SJCRH30 (cell line): ENCODE measurements around the gene GSG1L. TPM values are rescaled to one million over a fixed set of nuclear protein-coding genes. Genes with fewer than 3 reads are reported as not detected.
A peak's percentile ranks its signal among the peaks of the same experiment; 100 is the strongest.
"Not testable (repeated sequence)": the region's sequence is repeated elsewhere in the genome, so short reads cannot be mapped to it uniquely, and the experiment has no call there.

Experiments
- DNase-seq, 2 experiments: peaks; one replicate each; pipeline ENCODE4 v3.0.0-alpha.2; 2015 to 2020
- H3K27ac ChIP-seq: fragments of 250-450 bp; sonication (Bioruptor Pico); 2 replicates; pipeline ENCODE4 v1.5.1; 2020; ENCODE audit warnings: mild to moderate bottlenecking, moderate library complexity
- H3K27me3 ChIP-seq: fragments of 250-450 bp; sonication (Bioruptor Pico); 2 replicates; pipeline ENCODE4 v1.5.1; 2020; ENCODE audit warnings: mild to moderate bottlenecking, moderate library complexity
- H3K36me3 ChIP-seq: fragments of 250-450 bp; sonication (Bioruptor Pico); 2 replicates; pipeline ENCODE4 v1.5.1; 2020; ENCODE audit warnings: mild to moderate bottlenecking, moderate library complexity
- H3K4me1 ChIP-seq: fragments of 250-450 bp; sonication (Bioruptor Pico); 2 replicates; pipeline ENCODE4 v1.5.1; 2020; ENCODE audit warnings: mild to moderate bottlenecking, moderate library complexity
- H3K4me3 ChIP-seq: fragments of 250-450 bp; sonication (Bioruptor Pico); 2 replicates; pipeline ENCODE4 v1.5.1; 2020; ENCODE audit warnings: mild to moderate bottlenecking, moderate library complexity
- H3K9me3 ChIP-seq: fragments of 250-450 bp; sonication (Bioruptor Pico); replicated peaks from 2 replicates; pipeline ENCODE4 v1.5.1; 2020; ENCODE audit warnings: mild to moderate bottlenecking, moderate library complexity
- total RNA-seq: library from RNA; depleted of rRNA; stranded (reverse); fragments of >200 nt; shearing (Covaris generic); gene quantifications from 2 replicates; pipeline ENCODE4 v1.2.3, GENCODE V29; 2014

The GSG1L gene
- total RNA-seq, 1 experiment from 2014 or later: not detected

- no peaks in the 10 kb centered on the region for H3K4me1 ChIP-seq
- no peak overlapping the region for H3K4me3 ChIP-seq
- no peaks in the 10 kb centered on the region for H3K27me3 ChIP-seq
- H3K9me3 ChIP-seq: no peaks in the 10 kb centered on the region
- no peak for DNase-seq
- H3K27ac ChIP-seq: no peak overlapping the region
- no peaks in the 10 kb centered on the region for H3K36me3 ChIP-seq
Observed at GRCh38 chr16:27899736-27900135, 163.8 kb downstream of the GSG1L start.

GRCh38 chr16:27894386-27894785 lies 169.1 kb downstream of the GSG1L start:
- H3K4me1 ChIP-seq: no peaks in the 10 kb centered on the region
- no peaks in the 10 kb centered on the region for H3K36me3 ChIP-seq
- H3K27ac ChIP-seq: no peak overlapping the region
- no peak overlapping the region for H3K4me3 ChIP-seq
- no peaks in the 10 kb centered on the region for H3K9me3 ChIP-seq
- H3K27me3 ChIP-seq: no peaks in the 10 kb centered on the region
- no peak for DNase-seq

DNA sequence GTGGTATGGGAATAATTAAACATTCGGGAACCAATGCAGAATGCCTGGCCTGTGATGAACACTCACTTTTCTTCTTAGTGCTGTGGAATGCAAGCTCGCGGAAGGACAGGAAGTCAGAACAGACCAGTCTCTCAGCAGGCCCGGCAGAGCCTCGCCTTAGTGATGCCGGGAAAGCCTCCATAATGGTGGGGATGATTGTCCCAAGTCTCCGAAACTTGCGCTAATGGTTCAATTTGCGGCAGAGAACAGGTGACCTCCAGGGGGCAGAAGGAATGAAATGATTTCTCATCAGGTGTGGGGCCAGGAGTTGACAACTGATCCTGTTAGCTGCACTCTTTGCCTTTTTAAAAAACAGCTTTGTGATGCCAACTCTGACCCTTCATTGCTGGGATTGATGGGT lies 170.6 kb downstream of the GSG1L start:
- no peak for DNase-seq
- H3K27me3 ChIP-seq: no peaks in the 10 kb centered on the region
- no peaks in the 10 kb centered on the region for H3K36me3 ChIP-seq
- H3K27ac ChIP-seq: no peak overlapping the region
- H3K4me1 ChIP-seq: no peaks in the 10 kb centered on the region
- H3K4me3 ChIP-seq: no peak overlapping the region
- H3K9me3 ChIP-seq: no peaks in the 10 kb centered on the region

DNA sequence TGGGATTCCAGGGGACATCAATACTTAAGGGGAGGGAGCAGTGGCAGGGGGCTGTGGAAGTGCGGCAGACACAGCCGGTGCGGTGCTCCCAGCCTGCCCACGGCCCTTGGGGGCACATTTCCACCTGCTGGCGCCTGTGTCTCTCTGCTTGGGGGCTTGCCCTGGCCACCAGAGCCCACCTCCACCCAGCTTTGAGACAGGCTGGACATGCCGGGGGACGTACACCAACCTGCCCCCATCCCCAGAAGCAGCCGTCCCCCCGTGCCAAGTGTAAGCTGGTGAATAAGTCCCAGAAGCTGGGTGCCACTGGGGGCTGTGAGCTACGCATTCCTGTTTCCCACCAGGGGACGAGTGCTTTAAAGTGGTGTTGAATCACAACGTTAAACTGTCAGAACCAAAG lies 172.6 kb downstream of the GSG1L start:
- Histone ChIP-seq H3K4me1 (no peaks in the 10 kb centered on the region), H3K27ac (no peak overlapping the region), H3K4me3 (no peak overlapping the region), H3K27me3 (no peaks in the 10 kb centered on the region), H3K9me3 (no peaks in the 10 kb centered on the region), H3K36me3 (no peaks in the 10 kb centered on the region)
- DNase-seq: no peak

- H3K27me3 ChIP-seq: no peaks in the 10 kb centered on the region
- no peak for DNase-seq
Observed at GRCh38 chr16:27890006-27890405, 173.5 kb downstream of the GSG1L start.

GRCh38 chr16:27883576-27883975 lies 179.9 kb downstream of the GSG1L start:
- H3K27me3 ChIP-seq: no peaks in the 10 kb centered on the region
- no peak for DNase-seq
- H3K27ac ChIP-seq: no peak overlapping the region
- no peak overlapping the region for H3K4me3 ChIP-seq
- no peaks in the 10 kb centered on the region for H3K9me3 ChIP-seq
- H3K4me1 ChIP-seq: no peaks in the 10 kb centered on the region
- H3K36me3 ChIP-seq: no peaks in the 10 kb centered on the region

More at GRCh38 chr16:27890006-27890405, 173.5 kb downstream of the GSG1L start:
- Histone ChIP-seq H3K36me3 (no peaks in the 10 kb centered on the region), H3K9me3 (no peaks in the 10 kb centered on the region), H3K4me3 (no peak overlapping the region), H3K27ac (no peak overlapping the region), H3K4me1 (no peaks in the 10 kb centered on the region)

DNA sequence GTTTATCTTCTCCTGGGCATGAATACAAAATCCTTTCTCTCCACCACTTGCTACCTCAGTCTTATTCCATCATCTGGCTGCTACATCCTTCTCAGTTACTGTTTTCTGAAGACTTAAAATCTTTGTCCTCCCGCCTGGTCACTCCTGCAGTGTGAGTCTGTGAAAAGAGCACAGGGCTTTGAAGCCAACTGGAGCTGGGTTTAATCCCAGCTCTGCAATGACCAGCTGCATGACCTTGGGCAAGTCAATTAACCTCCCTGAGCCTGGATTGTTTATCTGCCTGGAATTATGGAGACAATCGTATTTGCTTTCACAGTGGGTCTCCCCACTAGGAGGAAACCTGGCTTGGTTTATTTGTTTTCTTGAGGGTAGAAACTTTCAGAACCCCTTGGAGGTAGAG lies 183.2 kb downstream of the GSG1L start:
- Histone ChIP-seq H3K4me1 (no peaks in the 10 kb centered on the region), H3K27me3 (no peaks in the 10 kb centered on the region), H3K9me3 (no peaks in the 10 kb centered on the region), H3K4me3 (no peak overlapping the region), H3K36me3 (no peaks in the 10 kb centered on the region), H3K27ac (no peak overlapping the region)
- no peak for DNase-seq

DNA sequence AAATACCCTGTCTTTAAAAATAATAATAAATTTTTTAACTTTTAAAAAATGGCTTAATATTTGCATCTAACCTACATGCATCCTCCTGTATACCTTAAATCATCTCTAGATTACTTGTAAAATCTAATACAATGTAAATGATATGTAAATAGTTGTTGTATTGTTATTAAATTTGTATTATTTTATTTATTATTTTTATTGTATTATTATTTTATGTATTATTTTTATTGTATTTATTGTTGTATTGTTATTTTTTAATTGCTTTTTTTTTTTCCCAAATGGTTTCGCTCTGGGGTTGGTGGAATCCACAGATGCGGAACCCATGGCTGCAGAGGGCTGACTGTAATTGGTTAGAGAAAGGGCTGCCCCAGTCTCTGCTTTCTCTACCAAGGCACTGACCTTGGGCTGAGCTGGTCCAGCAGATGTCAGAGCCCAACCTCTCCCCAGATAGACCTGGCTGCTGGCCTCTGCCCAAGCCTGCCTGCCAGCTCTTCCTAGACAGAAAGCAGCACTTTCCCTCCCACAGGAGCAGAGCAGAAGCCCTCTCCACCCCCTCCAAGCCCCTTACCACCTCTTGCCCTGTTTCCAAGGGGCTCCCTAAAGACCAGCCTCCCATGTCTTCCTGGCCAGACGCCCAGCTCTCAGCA lies 183.8 kb downstream of the GSG1L start:
- DNase-seq: no peak
- no peaks in the 10 kb centered on the region for H3K9me3 ChIP-seq
- H3K27ac ChIP-seq: no peak overlapping the region
- H3K4me1 ChIP-seq: no peaks in the 10 kb centered on the region
- H3K36me3 ChIP-seq: no peaks in the 10 kb centered on the region
- H3K4me3 ChIP-seq: no peak overlapping the region
- H3K27me3 ChIP-seq: no peaks in the 10 kb centered on the region

DNA sequence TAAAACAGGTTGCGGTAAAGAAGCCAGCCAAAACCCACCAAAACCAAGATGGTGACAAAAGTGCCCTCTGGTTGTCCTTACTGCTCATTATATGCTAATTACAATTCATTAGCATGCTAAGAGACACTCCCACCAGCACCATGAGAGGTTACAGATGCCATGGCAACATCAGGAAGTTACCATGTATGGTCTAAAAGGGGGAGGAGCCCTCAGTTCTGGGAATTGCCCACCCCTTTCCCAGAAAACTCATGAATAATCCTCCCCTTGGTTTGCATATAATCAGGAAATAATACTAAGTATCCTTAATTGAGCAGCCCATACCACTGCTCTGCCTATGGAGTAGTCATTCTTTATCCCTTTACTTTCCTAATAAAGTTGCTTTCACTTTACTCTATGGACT lies 190.9 kb downstream of the GSG1L start:
- DNase-seq, H3K36me3 ChIP-seq, H3K9me3 ChIP-seq, H3K4me1 ChIP-seq, H3K4me3 ChIP-seq, H3K27me3 ChIP-seq, H3K27ac ChIP-seq: not testable (repeated sequence)

DNA sequence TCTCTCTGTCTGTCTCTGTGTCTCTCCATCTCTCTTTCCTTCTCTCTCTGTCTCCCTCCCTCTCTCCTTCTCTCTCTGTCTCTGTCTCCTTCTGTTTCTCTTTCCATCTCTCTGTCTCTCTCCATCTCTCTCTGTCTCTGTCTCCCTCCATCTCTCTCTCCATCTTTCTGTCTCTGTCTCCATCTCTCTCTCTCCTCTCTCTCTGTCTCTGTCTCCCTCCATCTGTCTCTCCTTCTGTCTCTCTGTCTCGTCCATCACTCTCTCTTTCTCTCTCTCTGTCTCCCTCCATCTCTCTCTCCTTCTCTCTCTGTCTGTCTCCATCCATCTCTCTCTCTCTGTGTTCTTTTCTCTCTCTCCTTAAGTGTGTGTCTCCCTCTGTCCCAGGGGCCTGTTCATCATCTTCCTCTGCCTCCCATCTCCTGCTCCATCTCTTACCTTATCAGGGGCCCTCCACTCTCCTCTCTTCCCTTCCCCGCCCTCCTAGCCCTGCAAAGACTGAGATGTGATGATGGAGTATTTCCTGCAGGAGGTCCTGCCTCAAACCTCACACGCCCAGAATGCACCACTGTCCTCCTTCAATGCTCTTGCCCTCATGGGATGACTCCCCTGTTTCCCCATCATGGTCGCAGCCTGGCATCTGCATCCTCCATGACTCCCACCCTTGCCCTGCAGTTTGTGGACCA lies 193.3 kb downstream of the GSG1L start:
- no peaks in the 10 kb centered on the region for H3K9me3 ChIP-seq
- DNase-seq: no peak
- no peaks in the 10 kb centered on the region for H3K27me3 ChIP-seq
- no peak overlapping the region for H3K27ac ChIP-seq
- H3K4me1 ChIP-seq: no peaks in the 10 kb centered on the region
- H3K36me3 ChIP-seq: no peaks in the 10 kb centered on the region
- H3K4me3 ChIP-seq: no peak overlapping the region

DNA sequence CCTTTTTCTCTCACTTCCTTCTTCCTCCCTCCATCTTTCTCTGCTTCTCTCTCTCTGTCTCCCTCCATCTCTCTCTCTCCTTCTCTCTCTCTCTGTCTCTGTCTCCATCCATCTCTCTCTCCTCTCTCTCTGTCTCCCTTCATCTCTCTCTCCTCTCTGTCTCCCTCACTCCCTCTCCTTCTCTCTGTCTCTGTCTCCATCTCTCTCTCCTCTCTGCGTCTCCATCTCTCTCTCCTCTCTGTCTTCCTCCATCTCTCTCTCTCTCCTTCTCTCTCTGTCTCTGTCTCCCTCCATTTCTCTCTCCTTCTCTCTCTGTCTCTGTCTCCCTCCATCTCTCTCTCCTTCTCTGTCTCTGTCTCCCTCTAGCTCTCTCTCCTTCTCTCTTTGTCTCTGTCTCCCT lies 194.1 kb downstream of the GSG1L start:
- Histone ChIP-seq H3K36me3 (no peaks in the 10 kb centered on the region), H3K9me3 (no peaks in the 10 kb centered on the region), H3K4me1 (no peaks in the 10 kb centered on the region), H3K27me3 (no peaks in the 10 kb centered on the region), H3K27ac (no peak overlapping the region), H3K4me3 (no peak overlapping the region)
- DNase-seq: no peak

DNA sequence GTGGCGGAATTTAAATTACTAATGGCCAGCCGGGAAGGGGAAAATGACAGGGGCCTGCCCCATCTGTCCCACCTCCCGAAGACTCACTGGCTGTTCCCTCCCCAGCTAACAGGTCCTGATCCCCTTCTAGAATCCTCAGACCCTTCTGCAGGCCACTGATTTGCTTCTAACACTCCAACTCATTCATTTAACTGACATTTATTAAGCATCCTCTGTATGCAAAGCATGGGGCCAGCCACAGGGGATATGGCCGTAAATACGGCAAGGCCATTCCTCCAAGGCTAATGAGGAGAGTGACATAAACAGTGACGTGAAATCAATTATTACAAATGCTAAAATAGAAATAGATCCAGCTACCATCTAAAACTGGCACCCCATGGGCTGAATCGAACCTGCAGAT lies 195.3 kb downstream of the GSG1L start:
- H3K36me3 ChIP-seq: no peaks in the 10 kb centered on the region
- H3K27ac ChIP-seq: no peak overlapping the region
- no peak for DNase-seq
- no peaks in the 10 kb centered on the region for H3K4me1 ChIP-seq
- no peaks in the 10 kb centered on the region for H3K27me3 ChIP-seq
- no peak overlapping the region for H3K4me3 ChIP-seq
- no peaks in the 10 kb centered on the region for H3K9me3 ChIP-seq

GRCh38 chr16:27867122-27868110 lies 196.1 kb downstream of the GSG1L start:
- H3K4me3 ChIP-seq: no peak overlapping the region
- no peak overlapping the region for H3K27ac ChIP-seq
- DNase-seq: peak; percentile 87 to 88
- no peaks in the 10 kb centered on the region for H3K9me3 ChIP-seq
- H3K27me3 ChIP-seq: no peaks in the 10 kb centered on the region
- H3K36me3 ChIP-seq: no peaks in the 10 kb centered on the region
- no peaks in the 10 kb centered on the region for H3K4me1 ChIP-seq

DNA sequence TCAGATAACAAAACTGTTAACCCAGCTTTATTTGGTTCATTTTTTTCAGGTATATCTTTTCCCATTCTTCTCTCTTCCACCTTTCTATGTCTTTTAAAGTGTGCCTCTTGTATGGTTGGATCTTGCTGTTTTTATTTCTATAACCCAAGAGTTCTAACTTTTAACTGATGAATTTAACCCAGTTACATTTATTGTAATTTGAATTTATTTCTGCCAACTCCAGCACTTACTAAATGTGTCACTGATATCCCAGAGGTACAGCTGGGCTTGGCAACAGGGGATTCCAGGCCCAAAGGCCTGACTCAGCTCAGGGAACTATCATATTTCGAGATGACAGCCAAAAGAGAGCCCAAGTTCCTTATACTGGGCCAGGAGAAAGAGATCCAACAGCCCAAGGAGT lies 200.1 kb downstream of the GSG1L start:
- H3K9me3 ChIP-seq: no peaks in the 10 kb centered on the region
- no peaks in the 10 kb centered on the region for H3K36me3 ChIP-seq
- H3K27me3 ChIP-seq: no peaks in the 10 kb centered on the region
- no peaks in the 10 kb centered on the region for H3K4me1 ChIP-seq
- no peak for DNase-seq
- H3K27ac ChIP-seq: no peak overlapping the region
- H3K4me3 ChIP-seq: no peak overlapping the region

DNA sequence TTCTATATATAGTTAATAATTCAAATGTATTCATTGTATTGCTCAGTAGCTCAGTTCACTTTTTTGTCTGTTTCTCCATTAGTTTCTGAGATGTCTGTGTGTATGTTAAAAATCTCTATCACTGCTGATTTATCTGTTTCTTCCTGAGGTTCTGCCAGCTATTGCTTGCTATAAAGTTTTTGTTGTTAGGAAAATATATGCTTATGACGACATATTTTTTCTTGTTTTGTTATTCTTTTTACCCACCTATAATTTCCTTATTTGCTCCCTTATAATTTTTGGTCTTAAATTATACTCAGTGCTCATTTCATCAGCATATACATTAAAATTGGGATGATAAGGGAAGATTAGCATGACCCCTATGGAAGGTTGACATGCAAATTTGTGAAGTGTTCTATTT lies 200.6 kb downstream of the GSG1L start:
- H3K27ac ChIP-seq: no peak overlapping the region
- H3K27me3 ChIP-seq: no peaks in the 10 kb centered on the region
- no peaks in the 10 kb centered on the region for H3K36me3 ChIP-seq
- no peak overlapping the region for H3K4me3 ChIP-seq
- H3K4me1 ChIP-seq: no peaks in the 10 kb centered on the region
- no peaks in the 10 kb centered on the region for H3K9me3 ChIP-seq
- DNase-seq: no peak
